Epithelial cell of prostate (primary cell): ENCODE data around the gene MRM1.

ENCODE experiments used
- DNase-seq: peaks from one replicate; pipeline ENCODE4 v3.0.0-alpha.2; 2011; ENCODE audit warnings: low read depth, low spot score
- H3K27ac ChIP-seq: fragments of 450-650 bp; 2 replicates; pipeline ENCODE4 v1.5.1; 2017; ENCODE audit warnings: mild to moderate bottlenecking

MRM1 gene

GRCh38 chr17:36628576-36628975, 27.2 kb downstream of the MRM1 start:
- no peak for DNase-seq
- no peak overlapping the region for H3K27ac ChIP-seq

- no peak overlapping the region for H3K27ac ChIP-seq
- DNase-seq: no peak
Observed at GRCh38 chr17:36629252-36629847, 28.0 kb downstream of the MRM1 start.

GRCh38 chr17:36629970-36630502, 28.7 kb downstream of the MRM1 start:
- no peak overlapping the region for H3K27ac ChIP-seq
- no peak for DNase-seq

- no peak overlapping the region for H3K27ac ChIP-seq
- no peak for DNase-seq
Observed at GRCh38 chr17:36631022-36631421, 29.6 kb downstream of the MRM1 start.

- no peak for DNase-seq
- H3K27ac ChIP-seq: no peak overlapping the region
Observed at GRCh38 chr17:36632916-36633771, 31.8 kb downstream of the MRM1 start.

GRCh38 chr17:36640346-36640745, 39.0 kb downstream of the MRM1 start:
- no peak overlapping the region for H3K27ac ChIP-seq
- no peak for DNase-seq

GRCh38 chr17:36640836-36641235, 39.5 kb downstream of the MRM1 start:
- no peak overlapping the region for H3K27ac ChIP-seq
- no peak for DNase-seq

- H3K27ac ChIP-seq: no peak overlapping the region
- DNase-seq: no peak
Observed at GRCh38 chr17:36641331-36641876, 40.0 kb downstream of the MRM1 start.

- H3K27ac ChIP-seq: no peak overlapping the region
- no peak for DNase-seq
Observed at GRCh38 chr17:36641877-36642845, 40.8 kb downstream of the MRM1 start.

GRCh38 chr17:36643086-36643685, 41.8 kb downstream of the MRM1 start:
- no peak overlapping the region for H3K27ac ChIP-seq
- no peak for DNase-seq

GRCh38 chr17:36645422-36645821, 44.0 kb downstream of the MRM1 start:
- H3K27ac ChIP-seq: no peak overlapping the region
- no peak for DNase-seq

- no peak overlapping the region for H3K27ac ChIP-seq
Observed at GRCh38 chr17:36647636-36648035, 46.3 kb downstream of the MRM1 start.

GRCh38 chr17:36650096-36650775, 48.9 kb downstream of the MRM1 start:
- no peak for DNase-seq
- no peak overlapping the region for H3K27ac ChIP-seq

More at GRCh38 chr17:36647636-36648035, 46.3 kb downstream of the MRM1 start:
- DNase-seq: no peak

- H3K27ac ChIP-seq: no peak overlapping the region
- DNase-seq: no peak
Observed at GRCh38 chr17:36653374-36653773, 52.0 kb downstream of the MRM1 start.

- no peak overlapping the region for H3K27ac ChIP-seq
Observed at GRCh38 chr17:36653856-36654255, 52.5 kb downstream of the MRM1 start.

GRCh38 chr17:36655726-36656125, 54.3 kb downstream of the MRM1 start:
- H3K27ac ChIP-seq: no peak overlapping the region
- DNase-seq: no peak

More at GRCh38 chr17:36653856-36654255, 52.5 kb downstream of the MRM1 start:
- no peak for DNase-seq

GRCh38 chr17:36657390-36657762, 56.0 kb downstream of the MRM1 start:
- H3K27ac ChIP-seq: no peak overlapping the region
- DNase-seq: no peak

GRCh38 chr17:36657763-36658490, 56.5 kb downstream of the MRM1 start:
- DNase-seq: no peak
- no peak overlapping the region for H3K27ac ChIP-seq
